Measurements from ENCODE around the gene MCHR1. TPM values are rescaled to one million over a fixed set of nuclear protein-coding genes. Genes with fewer than 3 reads are reported as not detected.

The MCHR1 gene
- total RNA-seq, 4 donors from 2014 or later = not detected

GRCh38 chr22:40720538-40721256 is 41.4 kb downstream of the MCHR1 start:
- no peak for TF ChIP-seq CTCF (IDR thresholded peaks at IDR 0.05)
- DNase-seq (ENCODE audit: low spot score) = no peak
- ATAC-seq (ENCODE audit: low FRiP score) = peak; percentile 31

GRCh38 chr22:40721266-40721665 is 42.0 kb downstream of the MCHR1 start:
- peak; percentile 72 for ATAC-seq (ENCODE audit: low FRiP score)
- no peak for TF ChIP-seq CTCF (IDR thresholded peaks at IDR 0.05)
- DNase-seq (ENCODE audit: low spot score) = no peak

GRCh38 chr22:40723396-40723933 is 44.2 kb downstream of the MCHR1 start:
- no peak for TF ChIP-seq CTCF (IDR thresholded peaks at IDR 0.05)
- DNase-seq (ENCODE audit: low spot score) (no peak), ATAC-seq (ENCODE audit: low FRiP score) (no peak)

- ATAC-seq (ENCODE audit: low FRiP score) (no peak), DNase-seq (ENCODE audit: low spot score) (no peak)
- no peak for TF ChIP-seq CTCF (IDR thresholded peaks at IDR 0.05)
These were observed 47.2 kb downstream of the MCHR1 start for GRCh38 chr22:40726514-40726913.

GRCh38 chr22:40727070-40727963 is 48.0 kb downstream of the MCHR1 start:
- DNase-seq (ENCODE audit: low spot score) = no peak
- ATAC-seq (ENCODE audit: low FRiP score) = no peak
- TF ChIP-seq CTCF (IDR thresholded peaks at IDR 0.05) = no peak

- TF ChIP-seq CTCF (IDR thresholded peaks at IDR 0.05) = no peak
- DNase-seq (ENCODE audit: low spot score) = no peak
- no peak for ATAC-seq (ENCODE audit: low FRiP score)
These were observed 48.8 kb downstream of the MCHR1 start for GRCh38 chr22:40727964-40728615.
